SK-N-MC (cell line): ENCODE results near the gene ARSI.

ENCODE experiments used
- DNase-seq: peaks from one replicate; pipeline ENCODE4 v3.0.0-alpha.2; 2011; ENCODE audit warnings: low read depth, low spot score
- H3K27ac ChIP-seq: fragments of 200-600 bp; sonication (generic); 2 replicates; pipeline ENCODE4 v1.5.1; 2016; ENCODE audit warnings: mixed run types
- H3K36me3 ChIP-seq: fragments of 200-600 bp; sonication (generic); 2 replicates; pipeline ENCODE4 v1.6.1; 2017; ENCODE audit warnings: antibody characterized with exemption, low read length, mixed read lengths; ENCODE audit not compliant: insufficient read depth
- H3K4me3 ChIP-seq: fragments of 200-600 bp; sonication (generic); 2 replicates; pipeline ENCODE4 v1.5.1; 2016
- H3K9ac ChIP-seq: fragments of 200-600 bp; sonication (generic); 2 replicates; pipeline ENCODE4 v1.8.0; 2017; ENCODE audit warnings: mixed run types, mixed read lengths; ENCODE audit not compliant: insufficient read length
- H3K9me3 ChIP-seq: fragments of 200-600 bp; sonication (generic); 2 replicates; pipeline ENCODE4 v1.6.1; 2017; ENCODE audit warnings: low read depth, mild to moderate bottlenecking, antibody characterized with exemption, low read length, moderate library complexity, mixed read lengths
- EZH2 ChIP-seq: fragments of 200-600 bp; sonication (generic); IDR thresholded peaks from one replicate; pipeline ENCODE4 v1.6.1; 2017; ENCODE audit warnings: antibody characterized with exemption
- FOXP2 ChIP-seq: optimal IDR thresholded peaks from 2 replicates; pipeline ENCODE3; 2011; ENCODE audit warnings: mild to moderate bottlenecking, moderate library complexity; ENCODE audit not compliant: insufficient read depth; ENCODE audit errors: extremely low read length, control extremely low read depth
- POLR2AphosphoS5 ChIP-seq: IDR thresholded peaks from 2 replicates; pipeline ENCODE4 v1.6.1; 2012; ENCODE audit warnings: mild to moderate bottlenecking, low read depth, low read length, borderline replicate concordance

Gene ARSI

DNA sequence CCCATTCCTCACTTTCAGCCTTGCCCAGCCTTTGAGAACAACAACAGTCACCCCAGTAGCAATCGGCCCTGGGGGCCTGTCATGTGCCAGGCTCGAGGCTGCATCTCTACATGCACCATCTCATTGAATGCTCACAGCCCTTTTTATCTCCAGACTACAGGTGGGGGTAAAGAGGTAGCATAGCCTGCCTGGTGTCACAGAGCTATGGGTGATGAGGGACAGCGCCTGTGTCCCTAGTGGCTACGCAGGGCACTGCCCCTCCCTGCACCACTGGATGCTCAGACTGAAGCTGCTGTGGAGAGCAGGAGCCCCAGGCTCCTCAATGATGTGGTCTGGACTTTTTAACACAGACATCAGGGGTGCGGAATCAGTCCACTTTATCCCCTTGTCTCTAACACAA lies 15.9 kb downstream of the ARSI start:
- no peak overlapping the region for H3K4me3 ChIP-seq
- no peaks in the 10 kb centered on the region for H3K9me3 ChIP-seq
- DNase-seq: no peak
- no peak overlapping the region for H3K9ac ChIP-seq
- no peaks in the 10 kb centered on the region for H3K36me3 ChIP-seq
- TF ChIP-seq POLR2AphosphoS5 (no peak), EZH2 (no peak), FOXP2 (no peak)
- H3K27ac ChIP-seq: no peak overlapping the region

DNA sequence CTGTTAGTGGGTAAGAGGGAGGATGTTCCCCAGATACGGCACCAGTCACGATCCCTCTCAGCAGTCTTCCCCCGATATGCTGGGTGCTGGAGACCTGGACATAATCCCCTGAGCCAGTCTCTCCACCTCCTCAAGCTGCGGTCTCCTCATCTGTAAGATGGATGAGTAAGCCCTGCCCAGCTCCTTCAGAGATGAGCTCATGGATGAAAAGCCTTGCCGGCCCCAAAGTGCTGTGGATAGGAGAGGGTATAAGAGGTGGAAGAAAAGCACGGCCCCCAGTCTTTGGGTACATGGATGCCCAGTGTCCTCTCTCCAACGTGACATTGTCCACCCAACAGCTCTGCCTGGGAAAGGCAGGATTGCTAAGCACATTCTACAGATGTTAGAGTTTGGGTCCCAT lies 17.6 kb downstream of the ARSI start:
- no peak for DNase-seq
- Histone ChIP-seq H3K9me3 (no peaks in the 10 kb centered on the region), H3K27ac (no peak overlapping the region), H3K4me3 (no peak overlapping the region), H3K36me3 (no peaks in the 10 kb centered on the region), H3K9ac (no peak overlapping the region)
- no peak for TF ChIP-seq FOXP2
- no peak for TF ChIP-seq POLR2AphosphoS5
- TF ChIP-seq EZH2: no peak

DNA sequence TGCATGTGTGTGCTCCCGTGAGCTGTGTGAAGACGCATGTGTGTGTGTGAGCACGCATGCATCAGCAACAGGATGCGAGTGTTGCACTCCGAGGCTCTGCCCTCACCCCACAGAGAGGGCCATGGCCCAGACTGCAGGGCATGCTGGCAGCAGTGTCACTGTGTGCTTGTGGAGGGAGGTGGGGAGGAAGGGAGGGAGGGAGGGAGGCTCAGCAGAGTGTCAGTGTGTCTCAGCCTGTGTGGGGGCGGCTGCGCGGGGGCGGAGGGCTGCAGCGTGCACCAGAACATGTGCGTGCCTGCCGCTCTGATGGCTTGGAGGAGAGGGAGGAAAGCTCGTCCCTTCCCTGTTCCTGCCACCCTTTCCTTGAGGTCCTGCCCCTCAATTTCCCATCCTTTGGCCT lies 18.4 kb downstream of the ARSI start:
- Histone ChIP-seq H3K9ac (no peak overlapping the region), H3K27ac (no peak overlapping the region), H3K4me3 (no peak overlapping the region), H3K9me3 (no peaks in the 10 kb centered on the region), H3K36me3 (no peaks in the 10 kb centered on the region)
- DNase-seq: no peak
- TF ChIP-seq FOXP2: no peak

GRCh38 chr5:150283904-150284303 lies 18.8 kb downstream of the ARSI start:
- H3K4me3 ChIP-seq: no peak overlapping the region
- no peak overlapping the region for H3K27ac ChIP-seq
- DNase-seq: no peak
- TF ChIP-seq FOXP2: no peak
- no peak for TF ChIP-seq EZH2
- TF ChIP-seq POLR2AphosphoS5: no peak
- no peaks in the 10 kb centered on the region for H3K36me3 ChIP-seq
- H3K9me3 ChIP-seq: no peaks in the 10 kb centered on the region
- no peak overlapping the region for H3K9ac ChIP-seq

- no peak for DNase-seq
- TF ChIP-seq POLR2AphosphoS5: no peak
- no peak overlapping the region for H3K9ac ChIP-seq
- H3K9me3 ChIP-seq: no peaks in the 10 kb centered on the region
- no peak overlapping the region for H3K27ac ChIP-seq
- H3K4me3 ChIP-seq: no peak overlapping the region
- no peaks in the 10 kb centered on the region for H3K36me3 ChIP-seq
Measured at GRCh38 chr5:150281987-150282386, 20.7 kb downstream of the ARSI start.

DNA sequence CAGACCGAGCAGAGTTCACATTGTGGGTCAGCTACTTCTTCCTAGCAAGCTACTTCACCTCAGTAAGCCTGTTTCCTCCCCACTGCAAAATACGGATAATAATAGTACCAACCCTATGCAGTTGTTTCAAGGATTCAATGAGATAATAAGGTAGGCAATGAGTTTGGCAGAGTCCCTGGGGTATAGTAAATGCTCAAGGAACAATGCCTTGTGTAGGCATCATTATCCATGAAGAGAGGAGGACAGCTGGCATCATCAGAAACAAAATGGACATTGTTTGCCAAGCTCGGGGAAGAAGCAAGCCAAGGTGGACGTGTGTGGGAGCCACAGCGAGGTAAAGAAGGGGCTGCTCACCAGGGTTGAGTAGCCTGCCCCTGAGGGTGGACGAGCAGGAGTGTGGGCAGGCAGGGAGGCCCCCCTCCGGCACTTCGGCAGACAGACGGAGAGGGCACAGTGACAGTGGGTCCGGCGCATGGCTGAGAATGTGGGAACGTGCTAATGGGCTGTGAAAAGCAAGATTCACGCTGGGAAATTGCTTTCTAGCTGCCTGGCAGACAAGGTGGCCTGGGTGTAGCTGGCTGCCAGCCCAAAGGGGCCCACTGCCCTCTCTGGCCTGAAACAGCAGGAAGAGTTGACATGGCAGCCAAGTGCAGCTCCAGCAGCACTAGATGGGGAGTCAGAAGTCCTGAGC lies 23.2 kb downstream of the ARSI start:
- Histone ChIP-seq H3K9ac (no peak overlapping the region), H3K9me3 (no peaks in the 10 kb centered on the region), H3K4me3 (no peak overlapping the region), H3K27ac (no peak overlapping the region), H3K36me3 (no peaks in the 10 kb centered on the region)
- no peak for TF ChIP-seq FOXP2
- TF ChIP-seq POLR2AphosphoS5: no peak
- no peak for TF ChIP-seq EZH2
- no peak for DNase-seq

- Histone ChIP-seq H3K9ac (no peak overlapping the region), H3K36me3 (no peaks in the 10 kb centered on the region), H3K27ac (no peak overlapping the region), H3K9me3 (no peaks in the 10 kb centered on the region), H3K4me3 (no peak overlapping the region)
- DNase-seq: no peak
- no peak for TF ChIP-seq FOXP2
- TF ChIP-seq EZH2: no peak
- no peak for TF ChIP-seq POLR2AphosphoS5
Measured at GRCh38 chr5:150278916-150279315, 23.8 kb downstream of the ARSI start.

DNA sequence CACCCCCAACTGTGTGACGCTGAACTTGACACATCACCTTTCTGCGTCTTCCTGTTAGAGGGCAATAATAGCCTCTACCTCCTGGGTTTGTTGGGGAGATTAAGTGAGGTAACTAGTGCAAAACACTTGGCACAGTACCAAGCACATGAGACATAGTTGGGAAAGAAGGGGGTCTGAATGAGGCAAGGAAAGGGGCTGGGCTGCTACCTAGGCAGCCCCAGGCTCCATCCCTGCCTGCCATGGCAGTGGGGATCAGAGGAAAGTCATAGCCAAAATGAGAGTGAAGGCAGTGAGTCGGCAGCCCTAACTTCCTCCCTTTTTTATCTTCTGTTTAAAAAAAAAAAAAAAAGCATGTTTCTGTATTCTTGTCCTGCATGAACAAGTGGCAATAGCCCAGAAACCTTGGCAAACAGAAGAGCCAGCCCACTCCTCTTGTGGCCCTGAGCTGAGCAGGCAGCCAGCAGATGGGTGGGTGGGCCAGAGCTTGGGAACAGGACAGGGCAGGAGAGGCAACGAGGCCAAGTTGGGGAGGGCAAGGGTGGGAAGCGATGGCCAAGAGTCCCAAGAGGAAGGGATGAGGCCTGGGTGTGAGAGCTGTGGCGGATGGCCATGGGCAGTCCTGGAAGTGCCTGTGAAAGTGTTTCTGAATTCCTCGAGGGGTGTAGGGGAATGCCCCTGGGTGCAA lies 24.5 kb downstream of the ARSI start:
- no peak overlapping the region for H3K27ac ChIP-seq

GRCh38 chr5:150277043-150277442 lies 25.7 kb downstream of the ARSI start:
- TF ChIP-seq FOXP2: no peak
- no peak for TF ChIP-seq EZH2
- TF ChIP-seq POLR2AphosphoS5: no peak
- Histone ChIP-seq H3K9me3 (no peaks in the 10 kb centered on the region), H3K9ac (peak overlapping the region; percentile 15), H3K4me3 (no peak overlapping the region), H3K36me3 (no peaks in the 10 kb centered on the region), H3K27ac (no peak overlapping the region)
- no peak for DNase-seq

More for the DNA sequence above, 24.5 kb downstream of the ARSI start:
- no peaks in the 10 kb centered on the region for H3K9me3 ChIP-seq
- DNase-seq: no peak
- no peak overlapping the region for H3K9ac ChIP-seq
- TF ChIP-seq POLR2AphosphoS5 (no peak), FOXP2 (no peak), EZH2 (no peak)
- H3K36me3 ChIP-seq: no peaks in the 10 kb centered on the region
- no peak overlapping the region for H3K4me3 ChIP-seq
